Testis (tissue), 3 donors: Measurements from ENCODE around the gene VSTM5. TPM values are rescaled to one million over a fixed set of nuclear protein-coding genes. Genes with fewer than 3 reads are reported as not detected.
A peak's percentile ranks its signal among the peaks of the same experiment; 100 is the strongest.
"Not testable (repeated sequence)": the region's sequence is repeated elsewhere in the genome, so short reads cannot be mapped to it uniquely, and the experiment has no call there.

Source experiments
- DNase-seq: peaks from one replicate; pipeline ENCODE4 v3.0.0-alpha.2; 2019
- H3K27ac ChIP-seq, 2 donors: fragments of 200-600 bp; sonication (generic); one replicate each; pipeline ENCODE4 v1.5.1; 2019
- H3K27me3 ChIP-seq: fragments of 200-600 bp; sonication (generic); one replicate; pipeline ENCODE4 v1.5.1; 2019
- H3K36me3 ChIP-seq: fragments of 200-600 bp; sonication (generic); one replicate; pipeline ENCODE4 v1.5.1; 2017; ENCODE audit warnings: low read depth; ENCODE audit errors: missing control alignments
- H3K4me1 ChIP-seq: fragments of 200-600 bp; sonication (generic); one replicate; pipeline ENCODE4 v1.5.1; 2019
- H3K4me3 ChIP-seq, 2 donors: fragments of 200-600 bp; sonication (generic); one replicate each; pipeline ENCODE4 v1.5.1; 2017 to 2019
- H3K9me3 ChIP-seq: fragments of 200-600 bp; sonication (generic); one replicate; pipeline ENCODE4 v1.5.1; 2017
- CTCF ChIP-seq, 3 experiments: fragments of 450-650 bp in 2 of 3; fragments of 200-600 bp in 1 of 3; sonication (generic) in 1 of 3; IDR thresholded peaks; one replicate each; pipeline ENCODE4 v1.5.1; 2016 to 2019; ENCODE audit warnings: antibody characterized with exemption in 3 of 3, mild to moderate bottlenecking in 2 of 3, moderate library complexity in 1 of 3
- POLR2A ChIP-seq: fragments of 450-650 bp; IDR thresholded peaks from one replicate; pipeline ENCODE4 v1.6.1; 2017; ENCODE audit warnings: antibody characterized with exemption, mild to moderate bottlenecking, moderate library complexity
- WGBS, 2 donors: methylation state at CpG; one replicate each; pipeline ENCODE4 v1.1.5; 2018; 5-methylcytosine and 5-hydroxymethylcytosine counted together
- intact Hi-C: fragments of 100-400 bp; cut with DNase I; formaldehyde crosslinking; loops from one replicate; pipeline ENCODE4 v1.15.1; 2023; ENCODE audit warnings: low total_unique reads
- polyA plus RNA-seq: library from polyadenylated mRNA; stranded (reverse); fragments of 350-450 nt; fragmentation: Illumina TruSeq; extraction: RNeasy Lipid Tissue Mini Kit (QIAGEN cat#74804); gene quantifications from one replicate; pipeline ENCODE4 v1.2.3, GENCODE V29; 2014; ENCODE audit warnings: low read depth, low replicate concordance; ENCODE audit not compliant: insufficient read depth
- total RNA-seq, 2 donors: library from RNA; depleted of rRNA; stranded (reverse); fragments of >200 nt; gene quantifications; one replicate each; pipeline ENCODE4 v1.2.3, GENCODE V29; 2016

The VSTM5 gene
- total and polyA plus RNA-seq, 3 donors from 2014 or later, result 0.26 to 0.50 (median 0.31) TPM

- 85 to 88% methylated on average over 3 of the region's 3 CpGs for WGBS, 2 donors
- Histone ChIP-seq H3K4me1 (no peaks in the 10 kb centered on the region), H3K36me3 (no peaks in the 10 kb centered on the region), H3K27me3 (no peaks in the 10 kb centered on the region), H3K27ac (no peak overlapping the region), H3K4me3 (no peak overlapping the region), H3K9me3 (no peaks in the 10 kb centered on the region)
- no peak for DNase-seq
- TF ChIP-seq POLR2A (no peak), CTCF (IDR thresholded peaks at IDR 0.05) (no peak)
- intact Hi-C loops, result no loop called here
Observed at GRCh38 chr11:93875637-93876036, 25.2 kb upstream of the VSTM5 start.

- H3K27ac ChIP-seq, result no peak overlapping the region
- H3K27me3 ChIP-seq, result no peaks in the 10 kb centered on the region
- intact Hi-C loops, result no loop called here
- no peaks in the 10 kb centered on the region for H3K4me1 ChIP-seq
- no peaks in the 10 kb centered on the region for H3K9me3 ChIP-seq
- no peak overlapping the region for H3K4me3 ChIP-seq
- H3K36me3 ChIP-seq, result no peaks in the 10 kb centered on the region
- no peak for DNase-seq
- TF ChIP-seq POLR2A, result no peak
- no peak for TF ChIP-seq CTCF (IDR thresholded peaks at IDR 0.05)
Observed at GRCh38 chr11:93871526-93871925, 21.1 kb upstream of the VSTM5 start.

GRCh38 chr11:93870616-93871015 lies 20.2 kb upstream of the VSTM5 start:
- no peaks in the 10 kb centered on the region for H3K36me3 ChIP-seq
- no peaks in the 10 kb centered on the region for H3K4me1 ChIP-seq
- H3K4me3 ChIP-seq, result no peak overlapping the region
- 86 to 87% methylated on average over 3 of the region's 3 CpGs for WGBS, 2 donors
- H3K9me3 ChIP-seq, result no peaks in the 10 kb centered on the region
- DNase-seq, result no peak
- no peaks in the 10 kb centered on the region for H3K27me3 ChIP-seq
- intact Hi-C loops, result no loop called here
- no peak overlapping the region for H3K27ac ChIP-seq
- TF ChIP-seq POLR2A (no peak), CTCF (IDR thresholded peaks at IDR 0.05) (no peak)

GRCh38 chr11:93869830-93870229 lies 19.4 kb upstream of the VSTM5 start:
- H3K9me3 ChIP-seq, result no peaks in the 10 kb centered on the region
- no peaks in the 10 kb centered on the region for H3K27me3 ChIP-seq
- no peaks in the 10 kb centered on the region for H3K4me1 ChIP-seq
- DNase-seq, result no peak
- 77 to 79% methylated on average over 7 of the region's 7 CpGs for WGBS, 2 donors
- H3K27ac ChIP-seq, result no peak overlapping the region
- H3K36me3 ChIP-seq, result no peaks in the 10 kb centered on the region
- TF ChIP-seq CTCF (IDR thresholded peaks at IDR 0.05) (no peak), POLR2A (no peak)
- intact Hi-C loops, result no loop called here
- H3K4me3 ChIP-seq, result no peak overlapping the region

GRCh38 chr11:93868404-93868803 lies 18.0 kb upstream of the VSTM5 start:
- WGBS, 2 donors, result 80 to 81% methylated on average over 2 of the region's 2 CpGs
- H3K9me3 ChIP-seq, H3K27ac ChIP-seq, intact Hi-C loops, DNase-seq, H3K36me3 ChIP-seq, H3K4me3 ChIP-seq, H3K27me3 ChIP-seq, H3K4me1 ChIP-seq: not testable (repeated sequence)
- TF ChIP-seq CTCF (IDR thresholded peaks at IDR 0.05), result peak in 1 of 3 experiments; percentile 28
